Measurements from ENCODE around the gene SNX13.

GRCh38 chr7:17915168-17915567 is 25.1 kb downstream of the SNX13 start:
- TF ChIP-seq CTCF (IDR thresholded peaks at IDR 0.05) = no peak
- TF ChIP-seq EZH2 (IDR thresholded peaks at IDR 0.05; ENCODE audit: borderline replicate concordance, insufficient read depth, low read depth, low read length, poor library complexity, severe bottlenecking) = no peak
